HG03066 (cell line): ENCODE data around the gene DCX.

Source experiments
- ATAC-seq: cut with Tn5 transposase; IDR thresholded peaks from one replicate; pipeline ENCODE4 v1.9.1; 2021; ENCODE audit warnings: low read depth; ENCODE audit not compliant: unreplicated experiment

The DCX gene

GRCh38 chrX:111411983-111412382, at the start of gene DCX:
Gene DCX, minus strand, starts transcription at chrX:111412192. Its CDS starts 1,794 bp downstream, at chrX:111410398.
- no peak for ATAC-seq

DNA sequence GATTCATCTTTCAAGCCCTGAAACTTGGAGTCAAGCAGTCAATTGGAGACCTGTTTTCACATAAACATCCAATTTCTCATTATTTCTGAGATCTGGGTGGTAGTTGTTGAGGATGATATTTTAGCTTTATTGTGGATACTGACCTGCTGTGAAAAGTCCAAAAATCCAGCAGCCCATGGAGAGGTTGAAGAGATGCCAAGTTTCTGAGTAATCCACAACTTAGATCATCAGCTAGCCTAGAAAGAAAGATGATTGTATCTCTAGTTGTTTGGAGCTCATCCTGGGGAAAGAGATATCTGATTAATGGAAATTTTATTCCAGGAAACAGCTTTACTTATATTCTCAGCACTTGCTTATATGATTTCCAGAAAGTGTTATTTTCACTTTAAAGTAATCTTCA, 48.6 kb upstream of the DCX start:
- ATAC-seq, result no peak

- ATAC-seq, result no peak
Measured at GRCh38 chrX:111447298-111447697, 35.3 kb upstream of the DCX start.

DNA sequence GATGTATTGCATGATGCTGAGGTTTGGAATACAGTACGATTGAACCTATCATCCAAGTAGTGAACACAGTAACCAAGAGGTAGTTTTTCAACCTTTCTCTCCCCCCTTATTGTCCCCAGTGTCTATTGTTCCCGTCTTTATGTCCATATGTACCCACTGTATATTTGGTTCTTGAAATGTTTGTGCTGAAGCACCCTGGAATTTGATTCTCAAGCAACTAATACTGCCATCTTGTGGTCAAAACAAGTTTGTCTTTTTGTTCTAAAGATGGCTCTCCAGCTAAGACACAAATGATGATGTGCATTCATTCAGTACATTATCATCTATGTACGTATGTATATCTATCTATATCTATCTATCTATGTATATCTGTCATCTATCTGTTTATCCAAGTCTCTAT, 33.5 kb upstream of the DCX start:
- no peak for ATAC-seq

GRCh38 chrX:111444881-111445280, 32.9 kb upstream of the DCX start:
- ATAC-seq, result no peak

GRCh38 chrX:111443946-111444345, 32.0 kb upstream of the DCX start:
- ATAC-seq, result no peak

DNA sequence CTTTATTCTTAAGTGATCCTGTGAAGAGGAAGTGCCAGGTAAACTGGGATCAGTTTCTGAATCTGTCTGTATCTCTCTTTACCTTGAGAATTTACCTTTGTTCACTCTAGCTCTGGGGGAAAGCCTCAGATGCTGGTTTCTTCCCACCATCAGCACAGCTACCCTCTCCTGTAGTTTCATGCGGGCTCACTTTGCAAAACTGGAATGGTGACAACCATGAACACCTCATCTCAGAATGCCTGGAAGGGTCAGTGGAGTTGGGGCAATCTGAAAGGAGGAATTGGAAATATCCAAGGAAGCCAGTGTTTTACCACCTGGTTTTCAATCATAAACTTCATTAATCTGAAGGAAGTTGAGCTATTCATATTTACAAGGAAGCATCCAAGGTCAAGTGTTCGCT, 30.8 kb upstream of the DCX start:
- ATAC-seq, result no peak

DNA sequence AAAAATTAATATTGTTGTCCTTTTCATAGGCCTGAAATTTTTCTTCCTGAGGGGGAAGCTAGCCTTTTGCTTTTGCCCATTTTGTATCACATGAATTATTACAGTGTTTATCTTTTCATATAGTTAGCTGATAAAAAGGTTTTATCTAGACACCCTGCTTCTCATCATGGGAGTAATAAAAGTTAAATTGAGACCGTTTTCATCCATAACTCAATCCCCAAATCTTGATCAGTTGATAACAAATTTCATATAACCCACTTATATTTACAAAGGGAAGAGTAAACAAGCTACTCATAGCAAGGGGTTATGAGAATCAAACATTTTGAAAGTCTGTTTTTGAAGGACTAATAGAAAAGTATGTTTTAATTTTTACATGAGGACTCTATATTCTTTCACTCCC, 23.5 kb upstream of the DCX start:
- no peak for ATAC-seq

DNA sequence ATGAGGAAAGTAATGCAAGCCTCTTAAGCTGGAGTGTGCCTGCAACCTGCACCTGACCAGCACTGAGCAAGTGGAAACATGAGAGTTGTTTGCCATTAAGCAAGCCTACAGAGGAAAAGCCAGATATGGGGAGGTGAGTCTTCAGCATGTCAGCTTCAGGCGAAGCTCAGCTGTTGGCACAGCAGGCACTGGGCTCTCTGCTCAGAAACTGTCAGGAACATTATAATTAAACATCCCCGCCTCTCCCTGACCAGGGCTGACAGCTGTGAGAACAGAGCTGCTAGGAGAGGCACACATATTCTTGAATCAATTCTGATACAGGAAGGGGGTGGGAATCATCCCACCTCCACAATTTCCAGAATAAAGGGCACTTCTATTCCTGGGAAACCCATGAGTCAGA, 19.0 kb upstream of the DCX start:
- no peak for ATAC-seq

- ATAC-seq, result no peak
Measured at GRCh38 chrX:111411557-111411956, 435 bp downstream of the DCX start.

DNA sequence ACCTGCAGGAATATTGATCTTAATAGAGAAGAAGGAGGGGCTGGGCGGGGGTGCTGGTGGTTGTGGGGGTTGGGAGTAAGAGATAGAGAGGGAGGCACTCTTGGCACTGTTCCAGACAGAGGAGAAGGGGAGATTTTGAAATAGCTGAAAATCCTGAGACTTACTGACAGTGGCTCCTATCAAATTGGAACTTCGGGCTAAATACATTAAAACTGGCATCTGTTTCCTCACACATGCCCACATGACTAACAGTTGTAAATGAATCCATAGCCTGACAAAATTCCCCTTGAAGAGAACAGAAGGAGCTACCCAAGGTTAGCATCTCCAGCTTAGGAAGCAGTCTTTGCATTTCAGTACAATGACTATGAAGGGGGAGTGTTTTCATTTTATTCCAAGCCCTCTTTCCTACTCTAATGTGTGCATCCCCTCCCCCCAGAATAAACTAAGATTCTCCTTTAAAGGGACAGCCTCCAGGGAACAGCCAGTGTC, 1.4 kb downstream of the DCX start:
- no peak for ATAC-seq

GRCh38 chrX:111409326-111409725, 2.7 kb downstream of the DCX start:
- ATAC-seq, result no peak

DNA sequence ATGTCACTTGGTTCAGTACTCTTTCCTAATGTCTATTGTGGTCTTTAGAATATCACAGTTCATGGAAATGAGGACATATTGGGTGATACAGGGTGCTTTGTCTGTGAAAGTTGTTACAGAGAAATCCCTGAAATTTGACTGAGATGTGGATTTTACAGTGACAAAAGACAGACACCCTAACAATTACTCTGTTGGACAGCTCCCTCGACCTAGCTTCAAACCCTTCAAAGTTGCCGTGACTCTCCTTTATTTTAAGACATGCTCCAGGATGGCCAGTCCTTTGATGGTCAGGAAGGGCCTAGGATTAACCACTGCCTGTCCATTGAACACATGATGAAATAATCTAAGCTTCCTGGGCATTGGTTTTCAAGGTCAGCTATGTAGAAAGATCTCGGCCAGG, 4.0 kb downstream of the DCX start:
- no peak for ATAC-seq

DNA sequence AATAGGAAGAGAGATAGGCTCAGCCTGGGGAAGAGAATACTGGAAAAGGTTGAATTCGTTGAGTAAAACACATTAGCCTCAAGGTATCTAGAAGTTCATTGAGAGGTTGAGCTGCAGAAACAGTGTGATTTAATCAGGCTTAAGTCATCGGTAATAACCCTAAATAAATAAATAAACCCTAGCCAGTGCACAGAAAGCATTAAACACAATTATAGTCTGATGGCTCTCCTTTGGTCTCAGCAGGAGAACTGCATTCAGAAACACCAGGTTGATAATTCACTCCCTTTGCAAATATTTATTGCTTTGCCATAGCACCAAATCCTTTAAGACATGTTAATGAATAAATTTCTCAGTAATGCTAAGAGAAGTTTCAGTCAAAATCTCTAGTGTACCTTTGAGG, 9.6 kb downstream of the DCX start:
- no peak for ATAC-seq

GRCh38 chrX:111395149-111395548, 16.8 kb downstream of the DCX start:
- no peak for ATAC-seq

DNA sequence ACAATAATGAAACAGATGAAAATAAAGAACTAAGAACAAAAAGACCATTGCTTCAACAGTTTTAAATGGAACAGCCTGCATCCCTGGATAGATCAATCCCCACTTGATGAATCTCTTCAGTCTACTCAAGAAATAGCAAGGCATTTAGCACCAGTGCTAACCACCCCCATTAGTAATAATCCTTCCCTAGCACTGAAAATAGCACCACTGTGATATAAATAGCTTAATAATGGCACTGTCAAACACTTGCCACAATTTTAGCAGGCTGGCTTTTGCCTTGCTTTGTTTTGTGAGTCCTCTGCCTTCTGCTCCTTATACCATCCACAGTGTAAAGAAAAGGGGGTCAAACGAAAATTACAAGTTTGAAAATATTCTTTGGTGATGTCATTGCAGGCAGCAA, 17.4 kb downstream of the DCX start:
- no peak for ATAC-seq

DNA sequence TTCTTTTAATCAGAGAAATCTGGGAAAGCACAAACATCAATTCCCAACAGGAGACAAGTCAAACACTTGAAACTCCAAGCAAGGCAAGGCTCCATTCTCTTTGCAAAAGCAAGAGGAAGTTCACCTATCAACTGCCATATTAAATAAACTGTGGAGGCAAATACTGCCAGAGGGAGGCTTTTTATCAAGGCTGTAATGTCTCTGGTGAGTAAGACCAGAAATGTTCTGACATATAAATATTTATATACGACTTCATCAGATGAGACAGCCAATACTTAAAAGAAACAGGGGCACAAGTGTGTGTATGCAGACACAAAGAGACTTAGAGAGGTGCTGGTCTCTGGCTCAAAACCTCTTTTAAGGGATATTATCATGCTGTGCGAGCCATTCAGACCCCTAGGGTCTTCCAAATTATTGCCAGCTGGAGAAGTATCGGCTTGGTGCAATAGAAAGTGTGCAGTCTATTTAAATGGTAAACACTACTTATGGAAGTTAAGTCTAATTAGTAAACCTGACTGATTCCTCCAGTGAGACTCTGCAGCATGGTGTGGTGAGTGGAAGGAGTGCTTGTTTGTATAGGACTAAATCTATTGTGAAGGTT, 24.4 kb downstream of the DCX start:
- no peak for ATAC-seq

GRCh38 chrX:111386615-111387233, 25.3 kb downstream of the DCX start:
- no peak for ATAC-seq

- no peak for ATAC-seq
Measured at GRCh38 chrX:111386077-111386476, 25.9 kb downstream of the DCX start.

DNA sequence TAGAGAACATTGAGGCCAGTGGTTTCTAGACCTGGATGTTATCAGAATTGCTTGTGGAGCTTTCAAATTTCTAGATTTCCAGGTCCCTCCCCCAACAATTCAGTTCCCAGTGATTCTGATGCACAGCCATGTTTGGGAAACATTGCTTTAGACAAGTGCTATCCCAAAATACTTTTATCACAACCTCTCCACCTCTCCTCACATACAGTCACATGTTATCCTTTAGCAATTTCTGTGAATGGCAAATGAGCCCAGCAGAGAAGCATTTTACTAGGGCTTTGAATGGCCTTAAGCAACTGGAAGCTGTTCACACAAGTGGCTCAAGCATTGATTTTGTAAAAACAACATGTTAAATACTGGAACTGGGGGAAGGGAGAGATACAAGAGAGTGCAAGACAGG, 29.7 kb downstream of the DCX start:
- no peak for ATAC-seq

GRCh38 chrX:111376897-111377578, 35.0 kb downstream of the DCX start:
- ATAC-seq, result no peak

- no peak for ATAC-seq
Measured at GRCh38 chrX:111376486-111376885, 35.5 kb downstream of the DCX start.
